ENCODE data around the gene MARCO. TPM values are rescaled to one million over a fixed set of nuclear protein-coding genes. Genes with fewer than 3 reads are reported as not detected.

MARCO gene
- total and polyA plus RNA-seq, 4 donors: 21.8 to 113 (median 61.6) TPM

GRCh38 chr2:118988706-118989105, 46.7 kb downstream of the MARCO start (continued):
- no peak for TF ChIP-seq RAD21 (IDR thresholded peaks at IDR 0.05)

- H3K4me3 ChIP-seq (ENCODE audit: low read depth in 1 of 3, low read length in 3 of 3): no peak overlapping the region
- TF ChIP-seq SP1 (IDR thresholded peaks at IDR 0.05): no peak
- TF ChIP-seq TAF1 (conservative IDR thresholded peaks at IDR 0.05): no peak
- TF ChIP-seq EGR1 (IDR thresholded peaks at IDR 0.05; ENCODE audit: low read depth in 2 of 2): no peak
- no peak for TF ChIP-seq JUND (IDR thresholded peaks at IDR 0.05)
- no peak for TF ChIP-seq CTCF (IDR thresholded peaks at IDR 0.05; ENCODE audit: low read depth, low read length, missing input control)
- TF ChIP-seq RAD21 (IDR thresholded peaks at IDR 0.05): no peak
- TF ChIP-seq GABPA (IDR thresholded peaks at IDR 0.05 in 1 of 2, conservative IDR thresholded peaks at IDR 0.05 in 1 of 2): no peak
- TF ChIP-seq REST (IDR thresholded peaks at IDR 0.05): no peak
- no peak for TF ChIP-seq ZBTB33 (IDR thresholded peaks at IDR 0.05)
- no peak for TF ChIP-seq HNF4G (IDR thresholded peaks at IDR 0.05)
- no peak for TF ChIP-seq HNF4A (conservative IDR thresholded peaks at IDR 0.05)
- no peak for TF ChIP-seq YY1 (IDR thresholded peaks at IDR 0.05)
- TF ChIP-seq NR2F2 (IDR thresholded peaks at IDR 0.05): no peak
- TF ChIP-seq MAX (IDR thresholded peaks at IDR 0.05): no peak
- TF ChIP-seq ATF3 (IDR thresholded peaks at IDR 0.05): no peak
- no peak for TF ChIP-seq FOXA2 (IDR thresholded peaks at IDR 0.05)
- DNase-seq (ENCODE audit: low spot score): no peak
- no peaks in the 10 kb centered on the region for H3K4me1 ChIP-seq (ENCODE audit: control insufficient read depth in 4 of 4, insufficient read depth in 4 of 4, low read length in 3 of 4)
- no peak overlapping the region for H3K9ac ChIP-seq (ENCODE audit: low read depth in 1 of 2, low read length in 2 of 2)
- H3K27ac ChIP-seq (ENCODE audit: low read depth in 1 of 2, low read length in 2 of 2): no peak overlapping the region
- no peaks in the 10 kb centered on the region for H3K36me3 ChIP-seq (ENCODE audit: control insufficient read depth in 4 of 4, insufficient read depth in 3 of 4, low read depth in 1 of 4, low read length in 3 of 4)
- H3K9me3 ChIP-seq (ENCODE audit: control insufficient read depth in 4 of 4, low read length in 3 of 4): peaks cover 0 to 2% (median 0%) of the 10 kb centered on the region in 4 donors
- H3K27me3 ChIP-seq (ENCODE audit: control insufficient read depth in 4 of 4, insufficient read depth in 4 of 4, low read length in 3 of 4): peaks cover 0 to 9% (median 1%) of the 10 kb centered on the region in 4 donors
- 47% methylated on average over 2 of the region's 2 CpGs for WGBS
Observed at GRCh38 chr2:118989481-118989880, 47.5 kb downstream of the MARCO start.
